Measurements from ENCODE around the gene NR1D1. TPM values are rescaled to one million over a fixed set of nuclear protein-coding genes. Genes with fewer than 3 reads are reported as not detected.

The NR1D1 gene
- total and polyA plus RNA-seq, 2 of the 13 experiments (the other 11 are each of a cell fraction or from before 2014, with no cell fraction given), result 2.1 to 2.7 TPM

- TF ChIP-seq FOSL1 (CRISPR knock-in tag; IDR thresholded peaks at IDR 0.05; ENCODE audit: borderline replicate concordance) (0 out of 2 replicates have a peak, but pooled peaks have one; percentile 68), FOXA1 (IDR thresholded peaks at IDR 0.05) (no peak), FOXA1 (CRISPR knock-in tag; IDR thresholded peaks at IDR 0.05) (peak; percentile 44), ZNF280B (CRISPR knock-in tag; IDR thresholded peaks at IDR 0.05; ENCODE audit: borderline replicate concordance) (peak; percentile 97), ELK4 (CRISPR knock-in tag; IDR thresholded peaks at IDR 0.05; ENCODE audit: borderline replicate concordance) (no peak), MTF2 (CRISPR knock-in tag; IDR thresholded peaks at IDR 0.05; ENCODE audit: borderline replicate concordance) (0 out of 2 replicates have a peak, but pooled peaks have one; percentile 76), ARNT (IDR thresholded peaks at IDR 0.05) (peak; percentile 69; the same call in 1 of the 2 replicates), ARID4A (CRISPR knock-in tag; IDR thresholded peaks at IDR 0.05; ENCODE audit: borderline replicate concordance) (peak; percentile 100), ZBTB46 (CRISPR knock-in tag; IDR thresholded peaks at IDR 0.05; ENCODE audit: borderline replicate concordance) (peak; percentile 79; the same call in 1 of the 2 replicates), CBX2 (IDR thresholded peaks at IDR 0.05; ENCODE audit: low read depth, low read length) (no peak), CBX2 (CRISPR knock-in tag; IDR thresholded peaks at IDR 0.05; ENCODE audit: low read depth) (0 out of 2 replicates have a peak, but pooled peaks have one; percentile 24), MYC (CRISPR knock-in tag; IDR thresholded peaks at IDR 0.05; ENCODE audit: borderline replicate concordance) (peak; percentile 100), KLF11 (CRISPR knock-in tag; IDR thresholded peaks at IDR 0.05) (peak; percentile 99), TEF (CRISPR knock-in tag; IDR thresholded peaks at IDR 0.05) (peak; percentile 97), ZFY (CRISPR knock-in tag; IDR thresholded peaks at IDR 0.05) (peak; percentile 82), ZNF18 (CRISPR knock-in tag; IDR thresholded peaks at IDR 0.05; ENCODE audit: insufficient replicate concordance) (peak; percentile 96), TCF12 (IDR thresholded peaks at IDR 0.05) (no peak), TCF12 (CRISPR knock-in tag; IDR thresholded peaks at IDR 0.05) (peak; percentile 89; the same call in 1 of the 2 replicates)
Measured at GRCh38 chr17:40098846-40099618, 1.4 kb downstream of the NR1D1 start (continued).
